ENCODE data around the gene CRABP2.

DNA sequence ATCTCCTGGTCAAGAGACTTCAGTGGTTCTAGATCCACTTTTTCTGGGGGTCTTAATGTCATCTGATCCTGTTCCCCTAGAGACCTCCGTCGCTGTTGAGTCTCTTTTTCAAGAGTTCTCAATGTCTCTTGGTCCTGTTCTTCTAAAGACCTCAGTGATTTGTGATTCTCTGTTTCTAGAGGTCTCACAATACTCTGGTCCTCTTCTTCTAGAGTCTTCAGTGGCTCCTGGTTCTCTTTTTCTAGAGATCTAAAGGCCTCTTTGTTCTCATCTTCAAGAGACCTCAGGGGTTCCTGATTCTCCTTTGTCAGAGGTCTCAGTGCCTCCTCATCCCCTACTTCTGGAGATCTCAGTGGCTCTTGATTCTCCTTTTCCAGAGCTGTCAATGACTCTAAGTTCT, 33.6 kb downstream of the CRABP2 start:
- TF ChIP-seq, protein P1, sequence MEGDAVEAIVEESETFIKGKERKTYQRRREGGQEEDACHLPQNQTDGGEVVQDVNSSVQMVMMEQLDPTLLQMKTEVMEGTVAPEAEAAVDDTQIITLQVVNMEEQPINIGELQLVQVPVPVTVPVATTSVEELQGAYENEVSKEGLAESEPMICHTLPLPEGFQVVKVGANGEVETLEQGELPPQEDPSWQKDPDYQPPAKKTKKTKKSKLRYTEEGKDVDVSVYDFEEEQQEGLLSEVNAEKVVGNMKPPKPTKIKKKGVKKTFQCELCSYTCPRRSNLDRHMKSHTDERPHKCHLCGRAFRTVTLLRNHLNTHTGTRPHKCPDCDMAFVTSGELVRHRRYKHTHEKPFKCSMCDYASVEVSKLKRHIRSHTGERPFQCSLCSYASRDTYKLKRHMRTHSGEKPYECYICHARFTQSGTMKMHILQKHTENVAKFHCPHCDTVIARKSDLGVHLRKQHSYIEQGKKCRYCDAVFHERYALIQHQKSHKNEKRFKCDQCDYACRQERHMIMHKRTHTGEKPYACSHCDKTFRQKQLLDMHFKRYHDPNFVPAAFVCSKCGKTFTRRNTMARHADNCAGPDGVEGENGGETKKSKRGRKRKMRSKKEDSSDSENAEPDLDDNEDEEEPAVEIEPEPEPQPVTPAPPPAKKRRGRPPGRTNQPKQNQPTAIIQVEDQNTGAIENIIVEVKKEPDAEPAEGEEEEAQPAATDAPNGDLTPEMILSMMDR (IDR thresholded peaks at IDR 0.05; ENCODE audit: low read depth, low read length, poor library complexity, severe bottlenecking): no peak
- TF ChIP-seq EZH2phosphoT487 (IDR thresholded peaks at IDR 0.05; ENCODE audit: borderline replicate concordance, low read length): no peak

Data from DOHH2 (cell line).